ENCODE results near the gene GMPR2. TPM values are rescaled to one million over a fixed set of nuclear protein-coding genes. Genes with fewer than 3 reads are reported as not detected.

The GMPR2 gene
- total and polyA plus RNA-seq, 2 of the 13 experiments (the other 11 are each of a cell fraction or from before 2014, with no cell fraction given): 210 to 273 TPM

- TF ChIP-seq ZSCAN22 (CRISPR knock-in tag; IDR thresholded peaks at IDR 0.05): peak; percentile 64; the same call in 1 of the 2 replicates
- TF ChIP-seq ZBTB3 (CRISPR knock-in tag; IDR thresholded peaks at IDR 0.05; ENCODE audit: borderline replicate concordance, low read depth): peak; percentile 87; the same call in 1 of the 2 replicates
- TF ChIP-seq, protein P1, sequence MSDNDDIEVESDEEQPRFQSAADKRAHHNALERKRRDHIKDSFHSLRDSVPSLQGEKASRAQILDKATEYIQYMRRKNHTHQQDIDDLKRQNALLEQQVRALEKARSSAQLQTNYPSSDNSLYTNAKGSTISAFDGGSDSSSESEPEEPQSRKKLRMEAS (IDR thresholded peaks at IDR 0.05): no peak
- TF ChIP-seq AKAP8 (CRISPR knock-in tag; IDR thresholded peaks at IDR 0.05): peak; percentile 98
- peak; percentile 86; the same call in 1 of the 2 replicates for TF ChIP-seq ZNF512 (CRISPR knock-in tag; IDR thresholded peaks at IDR 0.05)
- peak; percentile 100 for TF ChIP-seq KDM3A (CRISPR knock-in tag; IDR thresholded peaks at IDR 0.05; ENCODE audit: low read depth)
- no peak for TF ChIP-seq SRSF4 (IDR thresholded peaks at IDR 0.05; ENCODE audit: low read depth, low read length, poor library complexity, severe bottlenecking)
- TF ChIP-seq ZNF367 (CRISPR knock-in tag; IDR thresholded peaks at IDR 0.05; ENCODE audit: borderline replicate concordance): no peak
- TF ChIP-seq TSC22D2 (CRISPR knock-in tag; IDR thresholded peaks at IDR 0.05; ENCODE audit: borderline replicate concordance): peak; percentile 91
- TF ChIP-seq ZNF33B (CRISPR knock-in tag; IDR thresholded peaks at IDR 0.05): no peak
- TF ChIP-seq ZSCAN12 (CRISPR knock-in tag; IDR thresholded peaks at IDR 0.05): no peak; the same call in 1 of the 2 replicates
- TF ChIP-seq, protein P2, sequence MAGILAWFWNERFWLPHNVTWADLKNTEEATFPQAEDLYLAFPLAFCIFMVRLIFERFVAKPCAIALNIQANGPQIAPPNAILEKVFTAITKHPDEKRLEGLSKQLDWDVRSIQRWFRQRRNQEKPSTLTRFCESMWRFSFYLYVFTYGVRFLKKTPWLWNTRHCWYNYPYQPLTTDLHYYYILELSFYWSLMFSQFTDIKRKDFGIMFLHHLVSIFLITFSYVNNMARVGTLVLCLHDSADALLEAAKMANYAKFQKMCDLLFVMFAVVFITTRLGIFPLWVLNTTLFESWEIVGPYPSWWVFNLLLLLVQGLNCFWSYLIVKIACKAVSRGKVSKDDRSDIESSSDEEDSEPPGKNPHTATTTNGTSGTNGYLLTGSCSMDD (CRISPR knock-in tag; IDR thresholded peaks at IDR 0.05): no peak
- TF ChIP-seq RXRA (CRISPR knock-in tag; IDR thresholded peaks at IDR 0.05): peak; percentile 92
- TF ChIP-seq ZNF44 (CRISPR knock-in tag; IDR thresholded peaks at IDR 0.05): no peak
- peak; percentile 99 for TF ChIP-seq ZNF468 (CRISPR knock-in tag; IDR thresholded peaks at IDR 0.05)
- peak; percentile 88; the same call in 1 of the 2 replicates for TF ChIP-seq ZFP36L2 (CRISPR knock-in tag; IDR thresholded peaks at IDR 0.05)
- TF ChIP-seq, protein P3, sequence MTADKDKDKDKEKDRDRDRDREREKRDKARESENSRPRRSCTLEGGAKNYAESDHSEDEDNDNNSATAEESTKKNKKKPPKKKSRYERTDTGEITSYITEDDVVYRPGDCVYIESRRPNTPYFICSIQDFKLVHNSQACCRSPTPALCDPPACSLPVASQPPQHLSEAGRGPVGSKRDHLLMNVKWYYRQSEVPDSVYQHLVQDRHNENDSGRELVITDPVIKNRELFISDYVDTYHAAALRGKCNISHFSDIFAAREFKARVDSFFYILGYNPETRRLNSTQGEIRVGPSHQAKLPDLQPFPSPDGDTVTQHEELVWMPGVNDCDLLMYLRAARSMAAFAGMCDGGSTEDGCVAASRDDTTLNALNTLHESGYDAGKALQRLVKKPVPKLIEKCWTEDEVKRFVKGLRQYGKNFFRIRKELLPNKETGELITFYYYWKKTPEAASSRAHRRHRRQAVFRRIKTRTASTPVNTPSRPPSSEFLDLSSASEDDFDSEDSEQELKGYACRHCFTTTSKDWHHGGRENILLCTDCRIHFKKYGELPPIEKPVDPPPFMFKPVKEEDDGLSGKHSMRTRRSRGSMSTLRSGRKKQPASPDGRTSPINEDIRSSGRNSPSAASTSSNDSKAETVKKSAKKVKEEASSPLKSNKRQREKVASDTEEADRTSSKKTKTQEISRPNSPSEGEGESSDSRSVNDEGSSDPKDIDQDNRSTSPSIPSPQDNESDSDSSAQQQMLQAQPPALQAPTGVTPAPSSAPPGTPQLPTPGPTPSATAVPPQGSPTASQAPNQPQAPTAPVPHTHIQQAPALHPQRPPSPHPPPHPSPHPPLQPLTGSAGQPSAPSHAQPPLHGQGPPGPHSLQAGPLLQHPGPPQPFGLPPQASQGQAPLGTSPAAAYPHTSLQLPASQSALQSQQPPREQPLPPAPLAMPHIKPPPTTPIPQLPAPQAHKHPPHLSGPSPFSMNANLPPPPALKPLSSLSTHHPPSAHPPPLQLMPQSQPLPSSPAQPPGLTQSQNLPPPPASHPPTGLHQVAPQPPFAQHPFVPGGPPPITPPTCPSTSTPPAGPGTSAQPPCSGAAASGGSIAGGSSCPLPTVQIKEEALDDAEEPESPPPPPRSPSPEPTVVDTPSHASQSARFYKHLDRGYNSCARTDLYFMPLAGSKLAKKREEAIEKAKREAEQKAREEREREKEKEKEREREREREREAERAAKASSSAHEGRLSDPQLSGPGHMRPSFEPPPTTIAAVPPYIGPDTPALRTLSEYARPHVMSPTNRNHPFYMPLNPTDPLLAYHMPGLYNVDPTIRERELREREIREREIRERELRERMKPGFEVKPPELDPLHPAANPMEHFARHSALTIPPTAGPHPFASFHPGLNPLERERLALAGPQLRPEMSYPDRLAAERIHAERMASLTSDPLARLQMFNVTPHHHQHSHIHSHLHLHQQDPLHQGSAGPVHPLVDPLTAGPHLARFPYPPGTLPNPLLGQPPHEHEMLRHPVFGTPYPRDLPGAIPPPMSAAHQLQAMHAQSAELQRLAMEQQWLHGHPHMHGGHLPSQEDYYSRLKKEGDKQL (CRISPR knock-in tag; IDR thresholded peaks at IDR 0.05; ENCODE audit: low read depth): no peak; the same call in none of the 2 replicates
- peak; percentile 95; the same call in 1 of the 2 replicates for TF ChIP-seq ZNF232 (CRISPR knock-in tag; IDR thresholded peaks at IDR 0.05; ENCODE audit: borderline replicate concordance)
- TF ChIP-seq ZNF713 (CRISPR knock-in tag; IDR thresholded peaks at IDR 0.05): peak; percentile 99
- TF ChIP-seq MTA1 (CRISPR knock-in tag; IDR thresholded peaks at IDR 0.05; ENCODE audit: borderline replicate concordance): peak; percentile 99
- peak; percentile 73 for TF ChIP-seq ESRRA (CRISPR knock-in tag; IDR thresholded peaks at IDR 0.05; ENCODE audit: low read depth)
Observed at GRCh38 chr14:24215495-24216344, 17.0 kb upstream of the GMPR2 start, which contains the start of gene MDP1 (continued).
